Right atrium auricular region (tissue), 2 donors: ENCODE data around the gene RXRG. TPM values are rescaled to one million over a fixed set of nuclear protein-coding genes. Genes with fewer than 3 reads are reported as not detected.

ENCODE experiments used
- DNase-seq: peaks from one replicate; pipeline ENCODE4 v3.0.0-alpha.2; 2019; ENCODE audit warnings: low spot score
- H3K27ac ChIP-seq, 2 donors: fragments of 200-600 bp; sonication (generic); 1 replicate in 1 of 2; 2 replicates in 1 of 2; pipeline ENCODE4 v1.5.1; 2016 to 2019
- H3K27me3 ChIP-seq, 2 donors: fragments of 200-600 bp; sonication (generic); one replicate each; pipeline versions ENCODE4 v1.5.1 to v1.6.0; 2017 to 2019
- H3K36me3 ChIP-seq: fragments of 200-600 bp; sonication (generic); one replicate; pipeline ENCODE4 v1.5.1; 2016
- H3K4me1 ChIP-seq, 2 donors: fragments of 200-600 bp; sonication (generic); one replicate each; pipeline versions ENCODE4 v1.5.1 to v1.6.0; 2017 to 2019
- H3K4me3 ChIP-seq, 2 donors: fragments of 200-600 bp; sonication (generic); 1 replicate in 1 of 2; 2 replicates in 1 of 2; pipeline ENCODE4 v1.5.1; 2017 to 2019; ENCODE audit warnings: mild to moderate bottlenecking in 1 of 2, moderate library complexity in 1 of 2
- H3K9me3 ChIP-seq, 2 donors: fragments of 200-600 bp; sonication (generic); one replicate each; pipeline ENCODE4 v1.5.1; 2019
- CTCF ChIP-seq, 2 donors: fragments of 200-600 bp; sonication (generic); IDR thresholded peaks; one replicate each; pipeline ENCODE4 v1.5.1; 2019; ENCODE audit warnings: antibody characterized with exemption in 2 of 2
- total RNA-seq, 2 donors: library from RNA; depleted of rRNA; stranded (reverse); fragments of >200 nt; gene quantifications; one replicate each; pipeline ENCODE4 v1.1.0, GENCODE V29; 2016

RXRG gene
- total RNA-seq, 2 donors from 2014 or later: 1.2 to 3.3 TPM

- H3K4me1 ChIP-seq: peaks cover 0 to 42% of the 10 kb centered on the region in 2 donors
- H3K4me3 ChIP-seq: peak overlapping the region in 1 of 2 donors; percentile 44
- DNase-seq: no peak
- H3K27ac ChIP-seq: no peak overlapping the region
- TF ChIP-seq CTCF (IDR thresholded peaks at IDR 0.05): no peak
- peaks cover 34 to 35% of the 10 kb centered on the region in 2 donors for H3K27me3 ChIP-seq
- no peaks in the 10 kb centered on the region for H3K9me3 ChIP-seq
- H3K36me3 ChIP-seq: no peaks in the 10 kb centered on the region
Measured at GRCh38 chr1:165355139-165355976, 89.6 kb downstream of the RXRG start.

GRCh38 chr1:165354739-165355138, 90.2 kb downstream of the RXRG start:
- Histone ChIP-seq H3K4me3 (no peak overlapping the region), H3K27ac (no peak overlapping the region), H3K36me3 (no peaks in the 10 kb centered on the region), H3K27me3 (peaks cover 34 to 42% of the 10 kb centered on the region in 2 donors), H3K9me3 (no peaks in the 10 kb centered on the region), H3K4me1 (peaks cover 0 to 42% of the 10 kb centered on the region in 2 donors)
- no peak for TF ChIP-seq CTCF (IDR thresholded peaks at IDR 0.05)
- no peak for DNase-seq

GRCh38 chr1:165353731-165354671, 90.9 kb downstream of the RXRG start:
- Histone ChIP-seq H3K27ac (no peak overlapping the region), H3K27me3 (peaks cover 34 to 43% of the 10 kb centered on the region in 2 donors), H3K9me3 (no peaks in the 10 kb centered on the region), H3K36me3 (no peaks in the 10 kb centered on the region), H3K4me1 (peaks cover 0 to 42% of the 10 kb centered on the region in 2 donors), H3K4me3 (no peak overlapping the region)
- DNase-seq: no peak
- no peak for TF ChIP-seq CTCF (IDR thresholded peaks at IDR 0.05)

- H3K27me3 ChIP-seq: peaks cover 38 to 43% of the 10 kb centered on the region in 2 donors
- no peaks in the 10 kb centered on the region for H3K9me3 ChIP-seq
- H3K4me3 ChIP-seq: no peak overlapping the region
- DNase-seq: no peak
- no peak overlapping the region for H3K27ac ChIP-seq
- H3K36me3 ChIP-seq: no peaks in the 10 kb centered on the region
- TF ChIP-seq CTCF (IDR thresholded peaks at IDR 0.05): no peak
- H3K4me1 ChIP-seq: peaks cover 0 to 42% of the 10 kb centered on the region in 2 donors
Measured at GRCh38 chr1:165352442-165353293, 92.3 kb downstream of the RXRG start.

- no peak for DNase-seq
- Histone ChIP-seq H3K27me3 (peaks cover 38 to 43% of the 10 kb centered on the region in 2 donors), H3K9me3 (no peaks in the 10 kb centered on the region), H3K27ac (no peak overlapping the region), H3K36me3 (no peaks in the 10 kb centered on the region), H3K4me3 (no peak overlapping the region), H3K4me1 (peaks cover 0 to 42% of the 10 kb centered on the region in 2 donors)
- TF ChIP-seq CTCF (IDR thresholded peaks at IDR 0.05): no peak
Measured at GRCh38 chr1:165351863-165352441, 93.0 kb downstream of the RXRG start.
